NB4 (cell line): ENCODE measurements around the gene SOD1.

Source experiments
- CTCF ChIP-seq: IDR thresholded peaks from one replicate; pipeline ENCODE4 v1.5.1; 2012; ENCODE audit warnings: low read depth, low read length
- MAX ChIP-seq: IDR thresholded peaks from 2 replicates; pipeline ENCODE4 v1.6.1; 2011; ENCODE audit warnings: low read depth, low read length
- POLR2A ChIP-seq: IDR thresholded peaks from 2 replicates; pipeline ENCODE4 v1.6.1; 2011; ENCODE audit warnings: mild to moderate bottlenecking; ENCODE audit not compliant: insufficient read length; ENCODE audit errors: extremely low read depth

GRCh38 chr21:31707499-31707898 is 48.0 kb downstream of the SOD1 start:
- TF ChIP-seq MAX (no peak), CTCF (no peak), POLR2A (no peak)
